Activated T-cell treated with anti-CD3 and anti-CD28 coated beads, Interleukin-2, amount 50 U/mL, for 48 hours (primary cell): Measurements from ENCODE around the gene AKAP12.
"Not testable (repeated sequence)": the region's sequence is repeated elsewhere in the genome, so short reads cannot be mapped to it uniquely, and the experiment has no call there.

Experiments used
- DNase-seq, 2 experiments: peaks; one replicate each; pipeline ENCODE4 v3.0.0-alpha.2; 2020

The AKAP12 gene

DNA sequence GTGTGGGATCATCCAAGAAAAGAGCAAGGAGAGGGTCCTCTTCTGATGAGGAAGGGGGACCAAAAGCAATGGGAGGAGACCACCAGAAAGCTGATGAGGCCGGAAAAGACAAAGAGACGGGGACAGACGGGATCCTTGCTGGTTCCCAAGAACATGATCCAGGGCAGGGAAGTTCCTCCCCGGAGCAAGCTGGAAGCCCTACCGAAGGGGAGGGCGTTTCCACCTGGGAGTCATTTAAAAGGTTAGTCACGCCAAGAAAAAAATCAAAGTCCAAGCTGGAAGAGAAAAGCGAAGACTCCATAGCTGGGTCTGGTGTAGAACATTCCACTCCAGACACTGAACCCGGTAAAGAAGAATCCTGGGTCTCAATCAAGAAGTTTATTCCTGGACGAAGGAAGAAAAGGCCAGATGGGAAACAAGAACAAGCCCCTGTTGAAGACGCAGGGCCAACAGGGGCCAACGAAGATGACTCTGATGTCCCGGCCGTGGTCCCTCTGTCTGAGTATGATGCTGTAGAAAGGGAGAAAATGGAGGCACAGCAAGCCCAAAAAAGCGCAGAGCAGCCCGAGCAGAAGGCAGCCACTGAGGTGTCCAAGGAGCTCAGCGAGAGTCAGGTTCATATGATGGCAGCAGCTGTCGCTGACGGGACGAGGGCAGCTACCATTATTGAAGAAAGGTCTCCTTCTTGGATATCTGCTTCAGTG is 110.8 kb downstream of the AKAP12 start:
- no peak for DNase-seq

DNA sequence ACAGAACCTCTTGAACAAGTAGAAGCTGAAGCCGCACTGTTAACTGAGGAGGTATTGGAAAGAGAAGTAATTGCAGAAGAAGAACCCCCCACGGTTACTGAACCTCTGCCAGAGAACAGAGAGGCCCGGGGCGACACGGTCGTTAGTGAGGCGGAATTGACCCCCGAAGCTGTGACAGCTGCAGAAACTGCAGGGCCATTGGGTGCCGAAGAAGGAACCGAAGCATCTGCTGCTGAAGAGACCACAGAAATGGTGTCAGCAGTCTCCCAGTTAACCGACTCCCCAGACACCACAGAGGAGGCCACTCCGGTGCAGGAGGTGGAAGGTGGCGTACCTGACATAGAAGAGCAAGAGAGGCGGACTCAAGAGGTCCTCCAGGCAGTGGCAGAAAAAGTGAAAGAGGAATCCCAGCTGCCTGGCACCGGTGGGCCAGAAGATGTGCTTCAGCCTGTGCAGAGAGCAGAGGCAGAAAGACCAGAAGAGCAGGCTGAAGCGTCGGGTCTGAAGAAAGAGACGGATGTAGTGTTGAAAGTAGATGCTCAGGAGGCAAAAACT is 111.5 kb downstream of the AKAP12 start:
- DNase-seq = no peak

- DNase-seq = no peak
Observed at GRCh38 chr6:151351731-151352130, 112.0 kb downstream of the AKAP12 start.

GRCh38 chr6:151352410-151353396 is 112.9 kb downstream of the AKAP12 start:
- DNase-seq = no peak

DNA sequence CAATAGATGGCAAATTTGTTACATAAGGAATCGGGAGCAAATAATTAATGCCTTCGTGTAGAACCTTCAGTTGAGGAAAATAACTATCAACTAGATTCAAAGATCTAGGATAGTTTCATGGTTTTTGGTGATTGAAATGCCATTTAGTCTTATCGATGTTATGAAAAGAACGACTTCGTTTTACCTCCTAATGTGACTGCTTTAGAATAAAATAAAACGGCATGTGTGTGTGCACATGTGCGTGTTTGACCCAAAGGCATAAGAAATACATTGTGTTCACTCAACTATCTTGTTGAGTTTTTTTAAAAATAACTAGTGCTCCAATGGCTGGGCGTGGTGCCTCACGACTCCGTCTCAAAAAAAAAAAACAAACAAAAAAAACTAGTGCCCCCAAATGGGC is 114.0 kb downstream of the AKAP12 start:
- DNase-seq = no peak

DNA sequence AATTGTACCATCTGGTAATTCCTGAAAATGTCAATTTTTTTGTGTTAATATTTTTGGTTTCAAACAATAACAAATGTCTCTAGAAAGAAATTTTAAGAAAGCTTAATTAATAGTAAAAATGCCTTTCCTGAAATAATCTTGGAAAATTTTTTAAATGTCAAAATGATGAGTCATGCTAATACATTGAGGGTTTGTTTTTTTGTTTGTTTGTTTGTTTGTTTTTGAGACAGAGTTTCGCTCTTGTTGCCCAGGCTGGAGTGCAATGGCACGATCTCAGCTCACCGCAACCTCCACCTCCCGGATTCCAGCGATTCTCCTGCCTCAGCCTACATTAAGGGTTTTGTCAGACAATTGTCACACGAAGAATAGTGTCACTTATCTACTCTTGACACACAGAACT is 117.2 kb downstream of the AKAP12 start:
- DNase-seq = not testable (repeated sequence)

DNA sequence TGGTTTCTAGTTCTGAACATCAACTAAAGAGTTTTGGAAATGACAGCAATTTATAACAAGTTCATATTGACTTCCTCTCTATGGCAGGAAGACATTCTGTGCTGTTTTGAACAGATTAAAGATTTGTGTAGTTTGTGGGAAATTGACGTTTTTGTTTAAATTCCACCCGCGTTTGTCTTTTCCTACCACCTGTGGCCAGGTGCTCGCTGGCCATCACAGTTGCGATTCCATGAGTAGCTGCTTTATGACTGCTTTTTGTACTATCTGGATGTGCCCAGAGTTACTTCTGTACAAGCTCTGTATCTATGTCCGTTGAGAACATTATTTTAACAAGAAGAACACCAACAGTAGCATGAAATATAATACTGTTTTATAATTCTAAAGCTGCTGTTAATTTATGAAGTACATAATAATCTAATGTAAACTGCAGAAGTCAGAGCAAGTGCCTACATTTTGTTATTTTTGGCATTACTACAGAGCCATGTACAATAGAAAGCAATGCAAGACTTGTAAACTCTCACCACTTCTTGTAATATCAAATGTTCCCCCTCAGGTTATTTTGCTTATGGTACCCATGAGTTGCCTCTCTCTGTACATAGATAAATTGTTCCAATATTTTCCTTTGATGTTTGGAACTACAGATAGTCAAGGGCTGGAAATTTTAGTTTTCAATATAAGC is 118.1 kb downstream of the AKAP12 start:
- no peak for DNase-seq

GRCh38 chr6:151358475-151358874 is 118.7 kb downstream of the AKAP12 start:
- DNase-seq = no peak

GRCh38 chr6:151359486-151359885 is 119.7 kb downstream of the AKAP12 start:
- no peak for DNase-seq

DNA sequence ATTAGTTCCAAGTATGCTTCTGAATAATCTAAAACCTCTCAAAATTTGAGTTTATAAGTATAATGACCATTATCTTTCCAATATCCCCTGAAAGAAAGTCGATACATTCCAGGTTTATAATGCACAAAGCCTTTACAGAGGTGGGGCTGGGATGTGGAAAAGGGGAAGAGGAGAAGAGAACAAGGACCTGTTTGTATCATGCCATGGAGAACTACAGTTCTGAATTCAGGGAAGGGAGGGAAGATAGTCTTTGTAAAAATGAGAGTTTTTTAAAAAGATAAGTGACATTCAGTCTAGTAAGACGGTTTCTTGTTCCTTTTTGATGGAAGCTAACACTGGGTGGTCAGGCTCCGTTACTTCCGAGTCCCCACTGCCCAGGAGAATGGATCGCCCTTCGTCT is 125.5 kb downstream of the AKAP12 start:
- DNase-seq = no peak

GRCh38 chr6:151370509-151371078 is 130.8 kb downstream of the AKAP12 start:
- no peak for DNase-seq

- DNase-seq = peak in 1 of 2 experiments; percentile 39
Observed at GRCh38 chr6:151372164-151372563, 132.4 kb downstream of the AKAP12 start.

GRCh38 chr6:151374036-151374683 is 134.4 kb downstream of the AKAP12 start:
- no peak for DNase-seq

DNA sequence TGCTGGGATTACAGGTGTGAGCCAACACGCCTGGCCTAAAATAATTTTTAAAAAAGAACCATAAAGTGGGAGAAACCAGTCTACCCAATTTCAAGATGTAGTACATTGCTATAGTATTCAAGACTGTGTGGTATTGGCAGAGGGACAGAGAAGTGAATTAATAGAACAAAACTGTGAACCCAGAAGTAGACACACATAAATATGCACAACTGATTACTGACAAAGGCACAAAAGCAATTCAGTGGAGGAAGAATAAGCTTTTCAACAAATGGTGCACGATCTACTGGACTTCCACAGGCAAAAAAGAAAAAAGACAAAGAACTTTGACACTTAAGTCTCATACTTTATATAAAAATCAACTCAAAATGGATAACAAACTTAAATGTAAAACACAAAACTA is 136.1 kb downstream of the AKAP12 start:
- no peak for DNase-seq

DNA sequence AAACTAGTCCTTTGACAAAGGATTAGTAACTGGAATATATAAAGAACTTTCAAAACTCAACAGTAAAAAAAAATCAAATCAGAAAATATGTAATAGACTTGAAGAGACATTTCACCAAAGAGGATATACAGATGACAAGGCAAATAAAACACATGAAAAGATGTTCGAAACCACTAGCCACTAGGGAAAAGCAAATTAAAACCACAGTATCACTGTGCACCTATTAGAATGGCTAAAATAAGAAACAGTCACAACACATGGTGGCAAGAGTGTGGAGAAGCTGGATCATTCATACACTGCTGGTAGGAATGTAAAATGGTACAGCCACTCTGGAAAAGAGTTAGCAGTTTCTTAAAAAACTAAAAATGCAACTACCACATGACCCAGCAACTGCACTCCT is 136.7 kb downstream of the AKAP12 start:
- no peak for DNase-seq

- DNase-seq = no peak
Observed at GRCh38 chr6:151377095-151377494, 137.3 kb downstream of the AKAP12 start.

DNA sequence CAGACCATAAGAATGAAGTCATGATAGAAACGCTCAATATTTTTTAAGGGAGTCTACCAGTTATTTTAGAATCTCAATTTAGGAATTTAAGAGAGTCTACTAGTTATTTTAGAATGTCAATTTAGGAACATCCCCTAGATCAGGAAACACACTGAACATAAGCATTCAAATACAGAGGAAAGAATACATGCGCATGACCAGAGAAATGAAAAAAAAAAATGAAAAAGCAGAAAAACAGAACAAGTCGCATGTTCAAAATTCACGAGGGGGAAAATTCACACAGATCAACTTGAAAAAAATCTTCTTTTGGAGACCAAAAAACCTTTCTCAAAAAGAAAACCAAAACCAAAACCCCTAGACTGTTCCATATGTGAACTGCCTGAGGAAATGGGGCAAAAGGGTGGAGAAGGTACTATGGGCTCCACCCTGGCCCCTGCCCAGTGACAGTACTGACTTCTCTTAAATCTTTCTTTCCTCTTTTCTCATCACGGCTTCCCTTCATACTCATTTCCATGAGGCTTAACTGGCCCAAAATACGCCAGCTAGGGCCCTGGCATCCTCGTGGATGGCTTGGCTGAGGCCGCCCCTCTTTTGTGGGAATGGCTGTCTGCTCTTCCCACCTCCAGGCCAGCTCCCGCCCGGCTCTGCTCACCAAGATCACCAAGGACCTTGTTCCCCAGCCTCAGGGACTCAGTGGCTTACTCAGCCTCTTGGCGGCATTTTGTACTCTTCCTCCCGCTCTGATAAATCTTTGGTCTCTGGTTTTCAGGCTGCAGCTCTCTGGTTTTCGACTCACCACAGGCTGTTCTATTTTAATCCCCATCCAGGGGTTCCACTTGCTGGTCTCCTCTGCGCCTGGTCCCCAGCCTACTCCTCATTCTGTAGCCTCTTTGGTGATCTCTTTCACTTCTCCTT is 140.4 kb downstream of the AKAP12 start:
- peak; percentile 45 to 50 for DNase-seq

DNA sequence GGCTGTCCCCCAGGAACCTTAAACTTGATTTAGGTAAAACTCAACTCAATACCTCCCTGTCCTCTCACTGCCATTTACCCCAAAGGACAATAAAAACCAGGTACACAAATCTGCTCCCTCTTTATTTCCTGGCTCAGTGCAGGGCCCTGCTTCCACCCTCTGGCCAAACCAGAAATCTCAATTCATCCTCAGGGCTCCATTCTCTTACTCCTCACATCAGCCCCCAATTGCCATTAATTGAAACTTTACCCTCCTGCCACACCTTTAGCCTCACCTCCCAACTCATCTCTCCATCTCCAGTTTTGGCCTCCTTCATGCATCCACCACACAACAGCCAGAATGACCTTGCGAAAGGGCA is 141.1 kb downstream of the AKAP12 start:
- DNase-seq = no peak

GRCh38 chr6:151381722-151382121 is 142.0 kb downstream of the AKAP12 start:
- DNase-seq = no peak

DNA sequence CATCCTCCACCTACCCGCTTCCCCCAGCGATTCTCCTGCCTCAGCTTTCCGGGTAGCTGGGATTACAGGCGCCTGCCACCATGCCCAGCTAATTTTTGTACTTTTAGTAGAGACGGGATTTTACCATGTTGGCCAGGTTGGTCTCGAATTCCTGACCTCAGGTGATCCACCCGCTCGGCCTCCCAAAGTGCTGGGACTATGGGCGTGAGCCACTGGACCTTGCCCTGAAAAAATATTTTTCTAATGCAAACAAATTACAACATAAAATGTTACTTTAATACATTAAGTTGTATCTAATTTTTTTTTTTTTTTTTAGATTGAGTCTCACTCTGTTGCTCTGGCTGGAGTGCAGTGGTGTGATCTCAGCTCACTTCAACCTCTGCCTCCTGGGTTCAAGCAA is 142.9 kb downstream of the AKAP12 start:
- not testable (repeated sequence) for DNase-seq

DNA sequence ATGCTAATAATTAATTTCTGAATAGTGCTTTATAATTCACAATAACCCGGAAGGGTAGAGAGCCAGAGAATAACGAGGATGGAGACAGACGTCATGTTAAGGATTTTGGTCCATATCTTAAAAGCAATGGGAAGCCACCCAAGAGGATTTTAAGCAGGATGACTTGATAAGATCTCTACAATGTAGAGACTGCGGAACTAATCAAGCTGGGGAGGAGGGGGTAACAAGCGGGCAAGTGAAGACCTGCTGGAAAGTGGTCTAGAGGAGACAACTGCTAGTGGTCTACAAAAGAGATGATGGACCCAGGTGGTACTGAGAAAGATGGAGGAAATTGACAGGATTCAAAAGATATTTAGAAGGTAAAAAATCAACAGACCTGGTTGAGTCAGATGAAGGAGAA is 144.4 kb downstream of the AKAP12 start:
- DNase-seq = no peak
